SK-N-SH (cell line): Measurements from ENCODE around the gene GPC2. TPM values are rescaled to one million over a fixed set of nuclear protein-coding genes. Genes with fewer than 3 reads are reported as not detected.
A peak's percentile ranks its signal among the peaks of the same experiment; 100 is the strongest.

Source experiments
- CTCF ChIA-PET: fragments of 300-600, 350-600 bp; formaldehyde crosslinking; extraction: SDS; loops from one replicate; lab custom pipeline; 2021; lab: Yijun Ruan, JAX
- POLR2A ChIA-PET: fragments of 350-600 bp; sonication (Branson Sonifier 250); formaldehyde crosslinking; extraction: SDS; loops from one replicate; lab custom pipeline; 2020; ENCODE audit warnings: antibody characterized with exemption, inconsistent platforms; lab: Yijun Ruan, JAX
- DNase-seq: peaks from one replicate; pipeline ENCODE4 v3.0.0; 2012
- H2AFZ ChIP-seq: fragments of 200-600 bp; sonication (generic); 2 replicates; pipeline ENCODE4 v1.8.1; 2016; ENCODE audit warnings: antibody characterized with exemption, mild to moderate bottlenecking, low read depth
- H3F3A ChIP-seq: fragments of 200-600 bp; sonication (generic); replicated peaks from 2 replicates; pipeline ENCODE3; 2016; ENCODE audit warnings: antibody characterized with exemption, mild to moderate bottlenecking; ENCODE audit not compliant: insufficient read depth
- H3K27ac ChIP-seq, 2 experiments: fragments of 200-500 bp in 1 of 2; fragments of 200-600 bp in 1 of 2; sonication (Bioruptor generic) in 1 of 2; sonication (generic), shearing (Covaris generic) in 1 of 2; 2 replicates each; pipeline versions ENCODE4 v1.5.1 to v1.6.1; 2014 to 2016; ENCODE audit warnings: low read depth in 2 of 2, inconsistent platforms in 1 of 2, low read length in 1 of 2, mild to moderate bottlenecking in 1 of 2, mixed read lengths in 1 of 2
- H3K27me3 ChIP-seq: fragments of 200-600 bp; sonication (generic), shearing (Covaris generic); 2 replicates; pipeline ENCODE4 v1.6.1; 2016; ENCODE audit warnings: mixed run types; ENCODE audit not compliant: insufficient read depth
- H3K36me3 ChIP-seq, 2 experiments: fragments of 200-500 bp in 1 of 2; fragments of 200-600 bp in 1 of 2; sonication (Bioruptor generic) in 1 of 2; sonication (generic) in 1 of 2; replicated peaks in 1 of 2; 2 replicates each; pipeline versions ENCODE3 to v1.5.1; 2014 to 2016; ENCODE audit warnings: low read length in 1 of 2, mild to moderate bottlenecking in 1 of 2; ENCODE audit not compliant: insufficient read depth in 2 of 2, control insufficient read depth in 1 of 2
- H3K4me1 ChIP-seq, 2 experiments: fragments of 200-500 bp in 1 of 2; fragments of 200-600 bp in 1 of 2; sonication (Bioruptor generic) in 1 of 2; sonication (generic), shearing (Covaris generic) in 1 of 2; 2 replicates each; pipeline versions ENCODE4 v1.5.1 to v1.6.1; 2014 to 2016; ENCODE audit warnings: low read depth in 1 of 2, low read length in 1 of 2, mixed run types in 1 of 2; ENCODE audit not compliant: insufficient read depth in 2 of 2, control insufficient read depth in 1 of 2
- H3K4me2 ChIP-seq: fragments of 200-600 bp; sonication (generic), shearing (Covaris generic); 2 replicates; pipeline ENCODE4 v1.6.1; 2017; ENCODE audit warnings: mixed run types
- H3K4me3 ChIP-seq, 2 experiments: fragments of 200-500 bp in 1 of 2; fragments of 200-600 bp in 1 of 2; sonication (Bioruptor generic) in 1 of 2; sonication (generic), shearing (Covaris generic) in 1 of 2; 2 replicates each; pipeline versions ENCODE4 v1.5.1 to v1.8.1; 2014 to 2016; ENCODE audit warnings: low read depth in 2 of 2, inconsistent platforms in 1 of 2, low read length in 1 of 2, mild to moderate bottlenecking in 1 of 2, mixed read lengths in 1 of 2, moderate library complexity in 1 of 2
- H3K79me2 ChIP-seq: fragments of 200-600 bp; sonication (generic); 2 replicates; pipeline ENCODE4 v1.8.1; 2017; ENCODE audit warnings: mild to moderate bottlenecking; ENCODE audit not compliant: insufficient read depth
- H3K9ac ChIP-seq: fragments of 200-600 bp; sonication (generic); 2 replicates; pipeline ENCODE4 v1.6.1; 2017; ENCODE audit warnings: mixed run types
- H3K9me2 ChIP-seq: fragments of 200-600 bp; sonication (generic); 2 replicates; pipeline ENCODE4 v1.6.1; 2017; ENCODE audit warnings: mixed run types
- H3K9me3 ChIP-seq: fragments of 200-600 bp; sonication (generic); 2 replicates; pipeline ENCODE4 v1.6.1; 2017; ENCODE audit warnings: mixed run types, mild to moderate bottlenecking, moderate library complexity
- H4K20me1 ChIP-seq: fragments of 200-600 bp; sonication (generic); 2 replicates; pipeline ENCODE4 v1.6.1; 2017; ENCODE audit warnings: mild to moderate bottlenecking, mixed run types; ENCODE audit not compliant: insufficient read depth
- CHD2 ChIP-seq: fragments of 150-350 bp; IDR thresholded peaks from 2 replicates; pipeline ENCODE4 v1.6.1; 2018; ENCODE audit warnings: low read length; ENCODE audit not compliant: partially characterized antibody
- FOSL2 ChIP-seq: IDR thresholded peaks from 2 replicates; pipeline ENCODE4 v1.4.0; 2012; ENCODE audit warnings: low read depth, mild to moderate bottlenecking, moderate library complexity, borderline replicate concordance
- GABPA ChIP-seq: IDR thresholded peaks from 2 replicates; pipeline ENCODE4 v1.4.0; 2012; ENCODE audit warnings: low read depth, mild to moderate bottlenecking
- GATA2 ChIP-seq: sonication (generic); formaldehyde crosslinking; IDR thresholded peaks from 2 replicates; pipeline ENCODE4 v1.5.0; 2020; ENCODE audit warnings: mild to moderate bottlenecking, missing genetic modification reagents
- MAX ChIP-seq: IDR thresholded peaks from 2 replicates; pipeline ENCODE4 v1.4.0; 2012; ENCODE audit warnings: low read depth
- MEF2A ChIP-seq: IDR thresholded peaks from 2 replicates; pipeline ENCODE4 v1.4.0; 2012; ENCODE audit warnings: low read depth, borderline replicate concordance
- MXI1 ChIP-seq: IDR thresholded peaks from 2 replicates; pipeline ENCODE4 v1.6.1; 2012; ENCODE audit warnings: mild to moderate bottlenecking, low read depth, low read length, improper control_type of control experiment
- PBX3 ChIP-seq: IDR thresholded peaks from 2 replicates; pipeline ENCODE4; 2012
- REST ChIP-seq: IDR thresholded peaks from 2 replicates; pipeline ENCODE4 v1.6.1; 2012; ENCODE audit warnings: mild to moderate bottlenecking, low read depth, low read length, moderate library complexity
- SMC3 ChIP-seq: IDR thresholded peaks from 2 replicates; pipeline ENCODE4 v1.6.1; 2012; ENCODE audit warnings: low read depth, low read length, improper control_type of control experiment
- YY1 ChIP-seq: IDR thresholded peaks from 2 replicates; pipeline ENCODE4 v1.4.0; 2012; ENCODE audit warnings: low read depth, mild to moderate bottlenecking
- WGBS: methylation state at CpG from one replicate; pipeline ENCODE4 v1.1.6; 2017; ENCODE audit warnings: low lambda C conversion rate; 5-methylcytosine and 5-hydroxymethylcytosine counted together
- polyA plus RNA-seq, 3 experiments: library from polyadenylated mRNA; depleted of rRNA; stranded (reverse); fragments of >200 nt; gene quantifications; 2 replicates each; pipeline ENCODE4 v1.2.3, GENCODE V29; 2012

Gene GPC2
- polyA plus RNA-seq, 1 of the 3 experiments (the other 2 are of a cell fraction), result 12.9 TPM

GRCh38 chr7:100127866-100128636, 49.1 kb downstream of the GPC2 start:
- Histone ChIP-seq H4K20me1 (no peaks in the 10 kb centered on the region), H3K9me2 (no peaks in the 10 kb centered on the region), H2AFZ (peak overlapping the region; percentile 84), H3K4me2 (peak overlapping the region; percentile 90), H3K4me1 (peaks cover 10 to 20% of the 10 kb centered on the region in 2 experiments; a peak in 2 of 4 replicates), H3K79me2 (peaks cover 28% of the 10 kb centered on the region; the same call in 1 of the 2 replicates), H3K9ac (peak overlapping the region; percentile 88), H3F3A (peaks cover 45% of the 10 kb centered on the region), H3K9me3 (no peaks in the 10 kb centered on the region), H3K27me3 (no peaks in the 10 kb centered on the region), H3K36me3 (peaks cover 8 to 17% of the 10 kb centered on the region in 2 experiments), H3K4me3 (peak overlapping the region; percentile 65 to 84), H3K27ac (peak overlapping the region in 1 of 2 experiments; percentile 96; a peak in 1 of 4 replicates)
- TF ChIP-seq MXI1, result no peak
- TF ChIP-seq SMC3, result no peak
- TF ChIP-seq MAX, result peak; percentile 41; the same call in 1 of the 2 replicates
- no peak for TF ChIP-seq REST
- ChIA-PET CTCF (interaction anchor here (0.6 to 13.6 kb wide), 15 partner anchors 11 to 577 kb away, joined by 3 to 262 read pairs (median 5); partner anchors contain the start of genes AP4M1, GAL3ST4, MCM7 and PVRIG), POLR2A (interaction anchor here (0.6 to 2.7 kb wide), 5 partner anchors 26 to 762 kb away, joined by 3 to 19 read pairs (median 4); partner anchors contain the start of genes AP4M1, MCM7, UFSP1 and ZSCAN21)
- 25% methylated on average over 32 of the region's 37 CpGs for WGBS
- peak; percentile 60 for DNase-seq

- Histone ChIP-seq H3K79me2 (peaks cover 37% of the 10 kb centered on the region), H3K9ac (peak within 1 kb of the TSS; percentile 88), H3K4me1 (peaks cover 6 to 20% of the 10 kb centered on the region in 2 experiments; a peak in 2 of 4 replicates), H3K27me3 (no peaks in the 10 kb centered on the region), H3K4me3 (peak within 1 kb of the TSS; percentile 65 to 84), H2AFZ (peak within 1 kb of the TSS; percentile 84), H3K9me2 (no peaks in the 10 kb centered on the region), H3K27ac (peak within 1 kb of the TSS; percentile 96 to 97), H3K4me2 (peak within 1 kb of the TSS; percentile 90), H3K9me3 (no peaks in the 10 kb centered on the region), H4K20me1 (no peaks in the 10 kb centered on the region), H3F3A (peaks cover 49% of the 10 kb centered on the region), H3K36me3 (peaks cover 13 to 22% of the 10 kb centered on the region in 2 experiments)
- POLR2A ChIA-PET, result interaction anchor here (1.0 to 5.3 kb wide), 4 partner anchors 22 to 26 kb away, joined by 3 to 70 read pairs (median 12); partner anchors contain the start of genes AP4M1, LAMTOR4 and MCM7
- CTCF ChIA-PET, result interaction anchor here (0.9 to 13.6 kb wide), 7 partner anchors 12 to 149 kb away, joined by 3 to 262 read pairs (median 4); partner anchors contain the start of genes AP4M1, MCM7 and PVRIG
- WGBS, result 1% methylated on average over 38 of the region's 85 CpGs
- peak; percentile 99 for DNase-seq
- TF ChIP-seq MEF2A (no peak), PBX3 (peak; percentile 58; the same call in 1 of the 2 replicates), SMC3 (no peak), GABPA (peak; percentile 50; the same call in 1 of the 2 replicates), YY1 (peak; percentile 93), MAX (peak; percentile 84), REST (0 out of 2 replicates have a peak, but pooled peaks have one; percentile 48), FOSL2 (no peak), GATA2 (CRISPR knock-in tag) (no peak; the same call in 1 of the 2 replicates), CHD2 (peak; percentile 91)
These were observed 50.0 kb downstream of the GPC2 start, which contains the start of gene MBLAC1 for GRCh38 chr7:100126931-100127865. TSS of gene MBLAC1 (plus strand) at chr7:100126967. CDS start at chr7:100127396, 429 bp downstream.
